ENCODE results near the gene LIMS3.
"Not testable (repeated sequence)": the region's sequence is repeated elsewhere in the genome, so short reads cannot be mapped to it uniquely, and the experiment has no call there.

LIMS3 gene

GRCh38 chr2:109927803-109928202 lies 29.3 kb downstream of the LIMS3 start:
- not testable (repeated sequence) for DNase-seq (ENCODE audit: low spot score)

DNA sequence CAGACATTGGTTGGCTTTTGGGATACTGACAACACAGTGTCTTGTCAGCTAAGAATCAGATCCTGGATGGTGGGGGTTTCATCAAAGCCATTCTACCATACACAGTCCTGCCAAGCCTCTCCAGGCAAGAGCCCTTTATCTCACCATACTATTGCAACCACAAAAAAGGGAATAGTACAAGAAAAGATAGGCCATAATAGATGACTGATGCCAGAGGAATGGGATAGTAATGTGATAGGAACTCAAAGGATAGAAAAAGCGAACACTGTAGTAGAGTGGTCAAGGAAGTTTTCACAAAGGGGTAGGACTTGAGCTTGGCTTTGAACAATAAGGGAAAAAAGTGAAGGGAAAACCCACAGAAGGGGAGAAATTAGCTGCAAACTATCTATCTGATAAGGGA lies 30.7 kb downstream of the LIMS3 start:
- not testable (repeated sequence) for DNase-seq (ENCODE audit: low spot score)

DNA sequence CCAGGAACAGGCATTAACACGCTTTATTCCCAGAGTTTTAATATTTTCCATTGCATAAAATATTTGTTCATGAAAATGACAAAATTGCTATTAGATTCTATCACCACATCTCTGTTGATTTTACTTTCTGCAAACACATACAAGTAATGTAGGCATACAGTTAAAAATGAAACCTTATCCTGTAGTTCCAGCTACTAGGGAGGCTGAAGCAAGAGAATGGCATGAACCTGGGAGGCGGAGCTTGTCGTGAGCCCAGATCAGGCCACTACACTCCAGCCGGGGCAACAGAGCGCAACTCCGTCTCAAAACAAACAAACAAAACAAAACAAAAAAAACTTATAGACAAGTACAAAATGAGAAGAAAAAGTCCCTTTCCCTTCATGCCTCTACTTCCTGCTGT lies 38.0 kb downstream of the LIMS3 start:
- DNase-seq (ENCODE audit: low spot score) = not testable (repeated sequence)

DNA sequence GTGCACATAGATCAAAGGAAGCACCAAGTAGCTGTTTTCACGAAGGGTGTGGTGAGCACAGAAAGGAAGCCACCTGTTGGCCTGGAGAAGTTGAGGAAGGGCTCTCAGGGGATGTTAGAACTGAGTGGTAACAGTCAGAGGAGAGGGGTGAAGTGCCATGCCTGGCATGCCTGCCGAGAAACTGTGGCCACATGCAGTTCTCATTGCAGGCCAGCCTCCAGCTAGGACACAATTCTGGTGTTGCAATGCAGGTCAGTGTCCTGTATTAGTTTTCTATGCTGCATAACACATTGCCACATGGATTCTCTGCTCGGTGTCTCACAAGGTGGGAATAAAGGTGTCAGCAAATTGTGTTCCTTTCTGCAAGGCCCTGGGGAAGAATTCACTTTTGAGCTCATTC lies 46.9 kb downstream of the LIMS3 start:
- not testable (repeated sequence) for DNase-seq (ENCODE audit: low spot score)

GRCh38 chr2:109947262-109947958 lies 48.9 kb downstream of the LIMS3 start:
- not testable (repeated sequence) for DNase-seq (ENCODE audit: low spot score)

DNA sequence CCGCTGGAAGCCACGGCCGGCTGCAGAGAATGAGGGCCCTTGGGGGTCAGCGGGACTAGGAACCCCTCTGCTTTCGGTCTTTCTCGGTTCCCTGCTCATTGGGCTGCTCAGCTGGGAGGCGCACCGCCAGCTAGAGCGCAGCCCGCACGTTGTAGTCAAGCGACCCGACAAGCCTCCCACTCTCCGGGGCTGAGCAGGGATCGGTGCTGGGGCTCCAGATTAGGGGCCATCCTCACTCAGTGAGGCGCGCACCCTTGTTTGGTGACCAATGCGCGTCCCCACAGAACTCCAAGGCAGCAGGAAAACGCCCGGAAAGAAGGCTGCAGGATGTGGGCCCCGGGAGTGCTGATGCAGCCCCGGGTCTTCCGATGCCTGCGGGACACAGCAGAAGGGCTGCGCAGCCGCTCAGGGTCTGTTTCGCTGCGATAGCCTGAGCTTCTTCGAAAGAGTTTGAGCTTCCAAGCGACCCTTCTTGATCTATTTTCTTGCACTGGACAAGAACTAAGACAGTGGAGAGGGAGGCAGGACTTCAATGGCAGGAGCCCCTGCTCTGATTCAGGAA lies 49.6 kb downstream of the LIMS3 start:
- DNase-seq (ENCODE audit: low spot score) = not testable (repeated sequence)

DNA sequence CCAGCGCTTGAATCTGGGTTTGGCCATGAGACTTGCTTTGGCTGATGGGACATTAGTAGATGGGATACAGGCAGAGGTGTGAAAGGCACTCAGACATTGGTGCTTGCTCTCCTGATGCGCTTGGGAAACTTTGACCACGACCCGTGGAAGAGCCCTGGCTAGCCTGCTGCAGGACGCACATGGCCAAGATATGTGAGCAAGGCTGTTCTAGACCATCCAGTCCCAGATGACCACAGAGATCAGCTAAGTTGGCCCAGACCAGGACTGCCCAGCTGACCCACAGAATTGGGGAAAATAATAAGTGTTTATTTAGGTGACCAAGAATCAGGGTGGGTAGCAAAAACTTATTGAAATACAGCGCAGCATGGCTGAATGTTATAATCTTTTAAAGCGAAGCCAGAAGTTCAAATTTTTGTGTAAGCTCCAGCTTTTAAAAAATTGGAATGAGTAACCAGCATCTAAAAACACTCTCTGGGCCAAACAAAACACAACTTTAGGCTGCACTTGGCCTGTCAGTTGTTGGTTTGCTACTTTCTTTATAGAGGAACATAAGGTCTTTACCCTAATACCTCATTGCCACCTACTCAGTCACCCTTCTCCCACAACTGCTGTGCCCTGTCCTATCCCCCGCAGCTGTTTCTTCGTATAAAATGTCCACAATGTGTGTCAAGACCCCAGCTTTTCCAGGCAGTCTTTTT lies 51.8 kb downstream of the LIMS3 start:
- not testable (repeated sequence) for DNase-seq (ENCODE audit: low spot score)

GRCh38 chr2:109963942-109964341 lies 65.5 kb downstream of the LIMS3 start:
- DNase-seq (ENCODE audit: low spot score) = not testable (repeated sequence)

GRCh38 chr2:109965482-109965881 lies 67.0 kb downstream of the LIMS3 start:
- DNase-seq (ENCODE audit: low spot score) = not testable (repeated sequence)

- not testable (repeated sequence) for DNase-seq (ENCODE audit: low spot score)
Observed at GRCh38 chr2:109966107-109966736, 67.7 kb downstream of the LIMS3 start.

GRCh38 chr2:109966858-109967257 lies 68.4 kb downstream of the LIMS3 start:
- DNase-seq (ENCODE audit: low spot score) = not testable (repeated sequence)

- DNase-seq (ENCODE audit: low spot score) = not testable (repeated sequence)
Observed at GRCh38 chr2:109969864-109970263, 71.4 kb downstream of the LIMS3 start.

- DNase-seq (ENCODE audit: low spot score) = not testable (repeated sequence)
Observed at GRCh38 chr2:109971710-109972109, 73.2 kb downstream of the LIMS3 start.
